Activated naive CD4-positive, alpha-beta T cell treated with anti-CD3 and anti-CD28 coated beads, Interleukin-2, amount 50 U/mL, for 72 hours (primary cell): ENCODE data around the gene SDR39U1. TPM values are rescaled to one million over a fixed set of nuclear protein-coding genes. Genes with fewer than 3 reads are reported as not detected.

ENCODE experiments used
- ATAC-seq, 2 donors: fragments of 150-1000 bp; cut with Tn5 transposase; 2 replicates each; pipeline ENCODE4 v1.10.0; 2021; ENCODE audit warnings: mild to moderate bottlenecking in 2 of 2, moderate library complexity in 2 of 2
- DNase-seq, 2 donors: peaks; one replicate each; pipeline ENCODE4 v3.0.0; 2021 to 2022; ENCODE audit warnings: low spot score in 2 of 2
- H3K27ac Mint-ChIP-seq, 2 donors: one replicate each; pipeline ENCODE4 v1.8.0; 2022; ENCODE audit warnings: mild to moderate bottlenecking in 2 of 2, mixed read lengths in 2 of 2
- H3K36me3 Mint-ChIP-seq, 2 donors: one replicate each; pipeline ENCODE4 v1.8.0; 2022; ENCODE audit warnings: mixed read lengths in 2 of 2
- H3K9me3 Mint-ChIP-seq, 2 donors: one replicate each; pipeline ENCODE4 v1.8.0; 2022; ENCODE audit warnings: mixed read lengths in 2 of 2
- total RNA-seq, 2 donors: library from RNA; stranded (reverse); gene quantifications; one replicate each; pipeline ENCODE4 v1.2.3, GENCODE V29; 2022

SDR39U1 gene
- total RNA-seq, 2 donors from 2014 or later = 50.6 to 72.3 TPM

DNA sequence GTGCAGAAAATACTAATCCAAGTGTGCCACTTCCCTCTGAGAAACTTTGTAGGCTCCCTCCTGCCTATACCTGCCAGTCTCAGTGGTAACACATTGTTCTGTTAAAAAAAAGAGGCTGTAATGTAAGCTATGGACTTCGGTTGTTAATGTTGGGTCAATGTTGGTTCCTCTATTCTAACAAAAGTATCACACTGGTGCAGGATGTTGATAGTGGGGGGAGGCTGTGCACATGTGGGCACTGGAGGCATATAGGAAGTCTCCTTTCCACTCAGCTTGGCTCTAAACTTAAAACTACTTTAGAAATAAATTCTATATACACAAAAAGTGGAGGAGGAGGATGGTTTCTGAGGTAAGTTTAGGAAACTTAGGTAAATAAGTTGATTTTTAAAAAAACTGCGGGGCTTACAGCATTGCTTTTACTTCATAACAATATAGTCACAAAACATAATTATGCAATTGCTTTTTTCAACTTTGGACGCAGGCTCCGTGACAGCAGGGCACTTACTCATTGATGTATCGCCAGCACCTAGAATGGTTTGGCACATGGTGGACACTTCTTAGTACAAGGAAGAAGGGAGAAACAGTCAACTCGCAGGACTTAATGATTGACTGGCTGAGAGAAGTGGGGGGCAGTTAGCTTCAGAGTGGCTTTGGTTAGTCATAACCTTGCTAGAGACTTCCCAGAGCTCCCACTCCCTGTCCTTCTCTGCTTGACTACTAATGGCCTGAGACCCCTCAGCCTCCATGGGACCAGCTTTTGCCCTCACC, 51.7 kb downstream of the SDR39U1 start:
- no peaks in the 10 kb centered on the region for H3K9me3 Mint-ChIP-seq
- no peak overlapping the region for H3K27ac Mint-ChIP-seq
- no peaks in the 10 kb centered on the region for H3K36me3 Mint-ChIP-seq
- ATAC-seq = no peak
- no peak for DNase-seq

Other genes starting within 250 kb of the SDR39U1 start
- 10 to 100 TPM; 24.6 to 29.3 TPM for gene TM9SF1, start 247.3 kb downstream of the SDR39U1 start, total RNA-seq
- gene TSSK4, start 237.1 kb downstream of the SDR39U1 start, total RNA-seq = under 1 TPM; 0.27 to 0.41 TPM
- gene CHMP4A, start 229.3 kb downstream of the SDR39U1 start, total RNA-seq = 10 to 100 TPM; 69.2 to 74.2 TPM
- gene MDP1, start 226.7 kb downstream of the SDR39U1 start, total RNA-seq = 1 to 10 TPM; 5.5 to 7.4 TPM
- gene NEDD8, start 210.4 kb downstream of the SDR39U1 start, total RNA-seq = 100 to 1,000 TPM; 172 to 210 TPM
- gene GMPR2, start 209.8 kb downstream of the SDR39U1 start, total RNA-seq = 100 to 1,000 TPM in 1 of 2 donors, 10 to 100 TPM in 1; 62.6 to 106 TPM
- 100 to 1,000 TPM in 1 of 2 donors, 10 to 100 TPM in 1; 80.0 to 101 TPM for gene TINF2, start 200.2 kb downstream of the SDR39U1 start, total RNA-seq
- 10 to 100 TPM in 1 of 2 donors, 1 to 10 TPM in 1; 7.9 to 31.6 TPM for gene TGM1, start 179.6 kb downstream of the SDR39U1 start, total RNA-seq
- gene RABGGTA, start 171.2 kb downstream of the SDR39U1 start, total RNA-seq = 10 to 100 TPM; 58.6 to 67.0 TPM
- 10 to 100 TPM; 13.3 to 17.7 TPM for gene DHRS1, start 143.0 kb downstream of the SDR39U1 start, total RNA-seq
- gene NOP9, start 142.9 kb downstream of the SDR39U1 start, total RNA-seq = 10 to 100 TPM; 30.5 TPM
- 10 to 100 TPM in 1 of 2 donors, 1 to 10 TPM in 1; 6.9 to 17.0 TPM for gene CIDEB, start 134.8 kb downstream of the SDR39U1 start, total RNA-seq
- 10 to 100 TPM; 13.7 to 16.2 TPM for gene LTB4R2, start 132.6 kb downstream of the SDR39U1 start, total RNA-seq
- gene LTB4R, start 131.3 kb downstream of the SDR39U1 start, total RNA-seq = 10 to 100 TPM; 14.0 to 15.8 TPM
- gene ADCY4, start 107.7 kb downstream of the SDR39U1 start, total RNA-seq = 1 to 10 TPM; 2.1 to 5.7 TPM
- gene RIPK3, start 102.8 kb downstream of the SDR39U1 start, total RNA-seq = 10 to 100 TPM; 11.1 to 11.8 TPM
- 1 to 10 TPM in 1 of 2 donors, under 1 TPM in 1; 0.27 to 1.7 TPM for gene NFATC4, start 74.6 kb downstream of the SDR39U1 start, total RNA-seq
- under 1 TPM; 0.02 to 0.14 TPM for gene NYNRIN, start 43.8 kb downstream of the SDR39U1 start, total RNA-seq
- gene CBLN3, start 13.1 kb downstream of the SDR39U1 start, total RNA-seq = 10 to 100 TPM in 1 of 2 donors, 1 to 10 TPM in 1; 6.5 to 20.1 TPM
- gene KHNYN, start 12.8 kb downstream of the SDR39U1 start, total RNA-seq = 10 to 100 TPM; 70.1 to 70.6 TPM
- not detected for gene CMA1, start 65.5 kb upstream of the SDR39U1 start, total RNA-seq
- under 1 TPM in 1 of 2 donors, not detected in 1; 0.27 TPM for gene CTSG, start 133.5 kb upstream of the SDR39U1 start, total RNA-seq
- gene GZMH, start 166.9 kb upstream of the SDR39U1 start, total RNA-seq = 10 to 100 TPM; 17.0 to 47.6 TPM
- gene GZMB, start 191.4 kb upstream of the SDR39U1 start, total RNA-seq = 1,000 to 10,000 TPM; 1,692 to 2,337 TPM